GM18505 (cell line): ENCODE data around the gene NPFF.
A peak's percentile ranks its signal among the peaks of the same experiment; 100 is the strongest.

Experiments used
- ATAC-seq: cut with Tn5 transposase; IDR thresholded peaks from one replicate; pipeline ENCODE4 v1.9.1; 2021; ENCODE audit not compliant: unreplicated experiment
- POLR2A ChIP-seq: IDR thresholded peaks from 4 replicates; pipeline ENCODE4 v1.6.1; 2011; ENCODE audit warnings: borderline replicate concordance; ENCODE audit not compliant: insufficient read depth, insufficient read length; ENCODE audit errors: extremely low read depth

Gene NPFF

DNA sequence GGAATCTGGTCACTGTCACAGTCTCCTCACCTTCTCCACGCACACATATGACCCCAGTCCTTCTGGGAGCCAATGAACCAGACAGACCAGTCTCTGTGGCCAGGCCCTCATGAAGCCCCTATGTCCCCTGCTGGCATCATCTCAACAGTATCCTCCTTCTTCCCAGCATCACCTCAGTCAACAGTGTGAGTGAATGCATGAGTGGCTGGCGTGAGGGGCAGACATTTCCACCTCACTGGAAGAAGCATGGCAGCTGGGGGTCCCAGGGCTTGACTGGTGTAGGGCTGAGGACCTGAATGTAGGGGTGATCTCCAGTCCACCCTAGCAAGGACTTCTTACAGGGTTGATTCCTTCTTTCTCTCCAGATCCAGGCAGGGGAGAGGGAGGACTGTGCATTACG lies 9.8 kb downstream of the NPFF start:
- no peak for TF ChIP-seq POLR2A
- no peak for ATAC-seq

DNA sequence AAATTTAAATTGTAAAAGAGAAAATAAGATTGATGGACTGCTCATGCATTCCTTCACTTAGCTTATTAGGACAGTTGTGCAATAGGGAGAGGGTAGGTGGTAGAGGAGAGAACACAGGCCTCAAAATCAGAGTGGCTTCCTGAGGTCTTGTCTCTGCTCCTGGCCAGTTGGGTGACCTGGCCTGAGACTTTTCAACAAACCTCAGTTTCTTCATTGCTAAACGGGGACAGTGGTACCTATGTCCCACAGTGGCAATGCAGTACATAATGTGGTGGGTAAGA lies 10.6 kb downstream of the NPFF start:
- no peak for ATAC-seq
- no peak for TF ChIP-seq POLR2A

DNA sequence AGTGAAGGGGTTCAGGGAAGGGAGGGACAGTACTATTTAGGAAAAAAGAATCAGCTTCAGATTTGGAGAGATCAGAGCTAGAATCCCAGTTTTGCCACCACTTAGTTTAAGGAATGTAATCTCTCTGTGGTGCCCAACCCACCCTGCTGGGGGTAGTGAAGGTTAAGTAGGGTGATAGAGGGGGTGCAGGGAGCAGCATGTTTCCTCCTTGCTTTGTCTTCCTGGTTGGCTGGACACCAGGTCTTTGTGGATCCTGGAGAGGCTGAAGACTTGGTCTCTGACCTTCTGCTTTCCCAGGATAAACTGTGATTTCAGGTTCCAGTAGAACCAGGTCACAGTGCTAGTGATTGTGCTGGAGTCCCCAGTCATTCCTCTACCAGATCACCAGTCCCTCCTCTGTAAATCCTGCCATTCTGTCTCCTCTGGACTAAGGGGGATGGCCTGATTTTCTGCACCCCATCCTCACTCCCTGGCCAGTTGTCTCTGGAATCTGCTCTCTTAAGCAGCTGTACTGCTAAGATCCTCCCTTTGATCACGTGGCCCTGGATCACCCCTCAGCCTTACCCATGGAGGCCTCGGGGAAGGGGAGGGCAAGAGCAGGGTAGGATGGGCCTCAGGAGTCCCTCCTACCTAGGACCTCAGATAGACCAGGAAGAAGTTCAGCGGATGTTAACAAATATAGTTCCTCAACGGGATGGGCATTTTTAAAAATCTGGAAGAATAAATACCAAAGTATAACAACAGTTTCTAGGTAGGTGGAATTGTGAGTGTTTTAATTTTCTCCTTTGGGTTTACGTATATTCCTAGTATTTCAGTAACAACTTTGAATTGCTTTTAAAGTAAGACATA lies 11.2 kb downstream of the NPFF start:
- no peak for TF ChIP-seq POLR2A
- no peak for ATAC-seq

DNA sequence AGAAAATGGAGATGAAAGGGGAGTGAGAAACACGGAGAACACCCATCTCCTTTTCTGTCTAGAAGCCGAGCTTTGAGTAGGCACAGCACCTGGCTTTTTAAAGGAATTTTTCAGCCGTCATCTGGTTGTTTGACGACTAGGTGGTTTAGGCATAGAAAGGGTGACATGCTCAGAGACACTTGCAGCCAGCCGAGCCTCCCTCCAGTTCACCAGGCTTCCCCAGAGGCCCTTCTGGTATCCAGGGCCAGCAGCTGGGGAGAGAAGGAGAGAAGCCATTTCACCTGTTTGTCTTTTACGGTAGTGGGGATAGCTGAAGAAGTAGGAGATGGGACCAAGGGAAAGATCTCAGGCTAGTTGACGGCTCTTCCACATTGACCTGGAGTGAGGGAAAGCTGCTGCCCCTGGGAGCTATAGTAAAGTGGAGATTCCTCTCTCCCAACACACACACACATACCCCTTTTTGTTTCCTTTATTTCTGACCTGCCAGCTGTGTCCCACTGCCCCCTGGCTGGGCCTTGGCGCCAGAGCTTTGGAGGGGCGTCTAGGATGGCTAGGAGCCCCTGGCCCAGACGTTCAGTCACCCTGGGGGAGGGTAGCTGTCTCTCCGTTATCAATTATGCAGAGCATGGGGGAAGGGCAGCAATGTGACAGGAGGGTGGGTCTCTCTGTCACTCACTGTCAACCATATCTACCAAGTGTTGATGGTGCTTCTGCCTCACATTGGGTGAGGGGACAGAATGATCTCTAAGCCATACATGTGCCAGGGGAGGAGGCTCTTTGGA lies 13.5 kb downstream of the NPFF start:
- no peak for ATAC-seq
- TF ChIP-seq POLR2A = no peak

DNA sequence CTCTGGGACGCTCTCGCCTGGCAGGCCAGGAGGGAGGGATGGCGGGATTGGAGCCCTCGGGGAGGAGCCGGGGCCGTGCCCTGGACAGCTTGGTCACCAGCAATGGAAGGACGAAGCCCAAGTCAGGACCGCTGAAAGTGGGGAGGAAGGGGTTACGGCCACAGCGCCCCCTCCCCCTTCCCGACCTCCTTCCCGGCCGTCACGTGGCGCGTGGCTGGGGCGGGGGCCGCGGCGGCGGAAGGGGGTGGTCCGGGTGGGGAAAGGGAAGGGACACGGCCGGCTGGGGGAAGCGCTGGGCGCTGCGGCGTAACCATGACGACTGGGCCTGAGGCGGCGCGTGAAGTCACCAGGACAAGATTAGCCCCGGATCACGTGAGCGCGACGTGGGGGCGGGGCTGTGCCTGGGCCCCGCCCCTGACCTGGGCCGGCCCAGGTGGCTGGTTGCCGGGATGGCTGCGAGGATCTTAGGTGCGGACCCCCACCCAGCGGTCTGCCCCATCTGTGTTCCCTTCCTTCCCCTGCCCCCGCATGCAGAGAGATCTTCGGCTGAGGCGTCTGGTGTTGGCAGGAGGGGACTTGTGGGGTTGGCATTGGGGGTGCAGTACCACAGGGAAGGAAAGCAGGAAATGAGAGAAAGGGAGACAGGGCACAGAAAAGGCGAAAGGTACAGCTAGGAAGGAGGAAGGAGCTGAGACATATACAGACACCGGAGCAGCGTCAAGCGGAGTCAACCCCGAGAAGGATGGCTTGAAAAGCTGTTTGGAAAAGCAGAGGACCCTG lies 14.3 kb downstream of the NPFF start:
- TF ChIP-seq POLR2A = peak; percentile 83
- ATAC-seq = peak; percentile 92

DNA sequence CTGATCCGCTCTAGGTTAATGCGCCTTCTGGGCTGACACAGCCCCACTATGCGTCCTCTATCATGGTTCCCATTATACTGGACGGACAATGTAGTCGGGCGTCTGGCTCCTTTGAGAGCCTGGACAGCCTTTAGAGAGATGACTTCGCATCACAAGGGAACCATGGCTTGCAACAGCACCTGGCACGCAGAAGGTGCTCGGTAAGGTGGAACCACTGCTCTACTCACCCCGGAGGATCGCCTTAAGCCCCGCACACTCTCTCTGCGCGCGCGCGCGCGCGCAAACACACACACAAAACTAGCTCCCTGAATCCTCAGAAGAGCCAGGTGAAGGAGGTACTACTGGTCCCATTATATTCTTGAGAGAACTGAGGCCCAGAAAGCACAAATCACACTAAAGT lies 15.1 kb downstream of the NPFF start:
- no peak for ATAC-seq
- no peak for TF ChIP-seq POLR2A

DNA sequence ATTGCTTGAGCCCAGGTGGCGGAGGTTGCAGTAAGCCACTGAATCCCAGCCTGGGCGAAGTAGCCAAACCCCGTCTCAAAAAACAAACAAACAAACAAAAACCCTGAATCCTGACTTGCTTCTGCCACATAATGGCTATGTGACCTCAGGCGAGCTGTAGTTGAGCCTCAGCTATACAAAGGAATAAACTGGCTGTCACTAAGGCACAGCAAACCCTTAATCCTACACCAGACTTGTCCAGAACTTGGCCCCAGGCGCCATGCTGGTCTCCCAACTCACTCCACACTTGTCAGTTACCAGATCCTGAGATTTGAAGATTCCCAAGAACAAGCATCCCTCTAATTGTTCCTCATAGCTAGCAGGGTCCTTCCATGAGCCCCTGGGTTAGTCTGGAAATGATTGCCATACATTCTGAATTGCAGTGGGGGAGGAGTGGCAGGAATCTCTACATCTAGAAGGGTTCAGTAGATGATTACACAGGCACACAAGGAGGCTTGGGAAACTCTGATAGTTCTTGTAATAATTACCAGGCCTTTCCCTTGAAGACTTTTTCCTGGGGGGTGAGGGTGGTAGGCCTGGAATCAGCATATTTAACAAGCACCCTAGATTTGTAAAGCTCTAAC lies 17.9 kb downstream of the NPFF start:
- no peak for TF ChIP-seq POLR2A

DNA sequence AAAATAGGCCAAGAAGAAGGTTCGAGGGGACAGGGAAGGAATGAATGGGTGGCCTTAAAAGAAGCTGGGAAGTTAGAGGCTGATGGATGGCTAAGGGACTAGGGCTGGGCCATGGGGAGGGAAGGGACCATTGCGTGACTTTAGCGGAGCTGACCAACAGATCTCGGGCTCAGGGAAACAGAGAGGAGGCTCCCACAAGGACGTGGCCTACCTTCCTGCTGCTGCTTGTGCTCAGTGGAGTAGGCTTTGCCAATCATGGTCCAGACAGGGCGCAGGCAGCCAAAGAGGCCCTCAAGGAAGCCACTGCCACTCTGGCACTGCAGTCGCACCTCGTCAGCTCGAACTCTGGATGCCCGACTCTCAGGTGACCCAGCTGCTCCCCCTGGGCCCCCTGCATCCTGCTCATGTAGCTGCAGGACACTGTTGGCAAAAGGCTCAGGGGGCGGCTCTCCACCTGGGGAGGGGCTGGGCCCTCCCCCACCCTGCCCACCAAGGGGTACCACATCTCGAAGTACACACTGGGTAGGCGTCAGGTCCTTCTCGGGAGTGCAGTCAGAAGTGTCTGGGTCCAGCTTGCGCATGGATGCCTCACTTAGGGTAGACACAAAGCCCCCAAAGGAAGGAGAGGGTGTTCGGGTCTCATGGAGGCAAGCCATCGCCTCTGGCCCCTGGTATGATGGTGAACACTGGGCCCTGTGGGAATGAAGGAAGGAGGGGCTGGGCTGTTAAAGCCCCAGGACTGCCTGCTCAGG lies 20.4 kb downstream of the NPFF start:
- peak; percentile 32 for TF ChIP-seq POLR2A
- ATAC-seq = no peak

More for the DNA sequence above, 17.9 kb downstream of the NPFF start:
- no peak for ATAC-seq

DNA sequence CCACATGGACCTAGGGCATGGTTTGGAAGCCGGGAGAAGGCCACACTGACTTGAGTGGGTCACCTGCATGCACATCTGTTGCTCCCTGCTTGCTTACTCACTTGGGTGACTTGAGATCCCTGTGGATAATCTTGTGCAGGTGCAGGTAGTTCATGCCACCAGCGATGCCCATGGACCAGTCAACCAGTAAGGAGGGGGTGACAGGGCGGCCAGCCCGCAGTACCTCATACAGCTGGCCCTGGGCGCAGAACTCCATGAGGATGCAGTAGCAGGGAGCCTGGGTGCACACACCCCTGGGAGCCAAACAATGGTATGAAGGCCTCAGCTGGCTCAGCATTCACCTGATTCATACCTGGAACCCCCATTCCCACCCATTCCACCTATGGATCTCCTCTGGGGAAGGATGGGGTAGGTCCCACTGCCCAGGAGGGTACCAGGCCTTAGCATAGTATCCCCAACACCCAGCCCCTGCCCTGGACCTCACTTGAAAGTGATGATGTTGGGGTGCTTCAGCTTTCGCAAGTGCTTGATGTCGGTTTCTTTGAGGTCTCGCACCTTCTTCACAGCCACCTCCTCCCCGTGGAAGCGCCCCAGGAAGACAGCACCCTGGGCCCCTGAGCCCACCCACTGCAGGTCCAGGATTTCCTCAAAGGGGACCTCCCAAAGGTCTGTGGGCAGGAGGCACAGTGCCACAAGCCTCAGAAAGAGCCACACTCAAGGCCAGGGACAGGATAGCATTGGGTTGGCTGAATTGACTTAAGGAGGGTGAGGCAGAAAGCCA lies 21.1 kb downstream of the NPFF start:
- ATAC-seq = no peak
- no peak for TF ChIP-seq POLR2A

DNA sequence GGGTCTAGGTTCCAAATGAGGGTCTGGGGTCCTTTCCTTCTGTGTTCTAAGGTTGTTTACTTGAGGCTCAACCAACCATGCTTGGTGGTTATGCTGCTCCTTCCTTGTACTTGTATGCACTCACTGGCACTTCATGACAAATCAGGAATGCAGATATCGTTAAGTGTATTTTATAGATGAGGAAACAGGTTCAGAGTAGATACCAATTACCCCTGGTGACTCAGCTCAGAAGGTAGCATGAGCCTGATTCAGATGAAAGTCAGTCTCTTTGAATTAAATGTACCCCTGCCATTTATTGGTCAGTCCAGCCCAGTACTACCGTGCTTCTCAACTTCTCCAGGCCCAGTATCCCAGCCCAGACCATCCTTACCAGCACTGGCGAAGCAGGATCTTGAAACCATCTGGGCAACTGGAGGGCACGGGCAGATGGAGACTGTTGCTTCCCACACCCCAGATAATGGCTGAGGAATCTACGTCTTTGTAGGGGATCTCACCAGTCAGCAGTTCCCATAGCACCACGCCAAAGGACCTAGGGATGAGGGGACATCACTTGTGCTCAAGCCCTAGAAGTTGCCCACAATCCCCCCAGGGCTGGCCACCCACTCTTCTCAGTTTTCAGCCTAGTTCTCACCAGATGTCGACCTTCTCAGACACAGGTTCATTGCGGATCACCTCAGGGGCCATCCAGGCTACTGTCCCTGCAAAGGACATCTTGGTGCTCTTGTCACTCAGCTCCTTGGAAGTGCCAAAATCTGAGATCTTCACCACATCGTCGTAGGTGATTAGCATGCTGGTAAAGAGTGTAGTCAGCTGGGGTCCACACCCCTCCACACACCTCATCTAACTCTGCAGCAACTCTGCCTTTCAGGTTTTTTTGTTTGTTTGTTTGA lies 22.4 kb downstream of the NPFF start:
- no peak for TF ChIP-seq POLR2A
- no peak for ATAC-seq

DNA sequence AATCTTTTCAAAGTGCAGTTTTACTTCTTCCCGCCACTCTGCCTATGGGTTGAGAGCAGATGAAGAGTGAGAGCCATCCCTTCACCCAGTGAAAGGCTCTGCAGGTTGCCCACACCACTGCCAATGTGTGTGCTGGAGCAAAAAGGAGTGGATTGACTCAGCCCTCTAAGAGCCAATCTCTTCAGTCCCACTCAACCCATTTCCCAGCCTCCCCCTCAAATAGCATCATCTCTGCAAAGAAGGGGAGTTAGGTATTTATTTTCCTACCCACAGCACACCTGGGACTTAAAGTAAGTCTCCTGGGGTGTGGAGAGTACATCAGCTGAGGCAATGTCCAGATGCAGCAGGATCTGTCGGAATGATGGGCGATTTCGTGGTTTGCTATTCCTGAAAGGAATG lies 23.3 kb downstream of the NPFF start:
- no peak for ATAC-seq
- TF ChIP-seq POLR2A = no peak
